ENCODE data around the gene KLHL13. TPM values are rescaled to one million over a fixed set of nuclear protein-coding genes. Genes with fewer than 3 reads are reported as not detected.

The KLHL13 gene
- total RNA-seq, 1 experiment from 2014 or later = 0.64 TPM

DNA sequence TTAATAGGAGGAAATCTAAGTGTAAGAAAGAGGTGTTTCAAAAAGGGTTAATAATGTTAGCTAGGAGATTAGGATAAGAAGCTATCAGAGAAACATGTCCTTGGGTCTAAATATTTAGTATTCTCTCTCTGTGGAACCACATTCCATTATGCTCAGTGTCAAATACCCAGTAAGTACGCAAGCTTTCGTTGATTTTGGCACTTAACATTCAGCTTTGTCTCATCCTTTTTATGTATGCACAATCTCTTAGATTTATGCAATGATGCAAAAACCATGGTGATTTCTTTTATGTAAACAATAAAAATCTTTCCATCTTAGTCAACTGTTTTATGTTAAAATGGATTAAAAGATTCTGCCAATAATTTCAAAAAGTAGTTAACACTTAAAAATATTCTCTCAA is 129.2 kb downstream of the KLHL13 start:
- H3K4me3 Mint-ChIP-seq (ENCODE audit: low read depth, unreplicated experiment) = no peak overlapping the region
- H3K27me3 Mint-ChIP-seq (ENCODE audit: unreplicated experiment) = no peaks in the 10 kb centered on the region
- DNase-seq = no peak
- TF ChIP-seq, protein P1, sequence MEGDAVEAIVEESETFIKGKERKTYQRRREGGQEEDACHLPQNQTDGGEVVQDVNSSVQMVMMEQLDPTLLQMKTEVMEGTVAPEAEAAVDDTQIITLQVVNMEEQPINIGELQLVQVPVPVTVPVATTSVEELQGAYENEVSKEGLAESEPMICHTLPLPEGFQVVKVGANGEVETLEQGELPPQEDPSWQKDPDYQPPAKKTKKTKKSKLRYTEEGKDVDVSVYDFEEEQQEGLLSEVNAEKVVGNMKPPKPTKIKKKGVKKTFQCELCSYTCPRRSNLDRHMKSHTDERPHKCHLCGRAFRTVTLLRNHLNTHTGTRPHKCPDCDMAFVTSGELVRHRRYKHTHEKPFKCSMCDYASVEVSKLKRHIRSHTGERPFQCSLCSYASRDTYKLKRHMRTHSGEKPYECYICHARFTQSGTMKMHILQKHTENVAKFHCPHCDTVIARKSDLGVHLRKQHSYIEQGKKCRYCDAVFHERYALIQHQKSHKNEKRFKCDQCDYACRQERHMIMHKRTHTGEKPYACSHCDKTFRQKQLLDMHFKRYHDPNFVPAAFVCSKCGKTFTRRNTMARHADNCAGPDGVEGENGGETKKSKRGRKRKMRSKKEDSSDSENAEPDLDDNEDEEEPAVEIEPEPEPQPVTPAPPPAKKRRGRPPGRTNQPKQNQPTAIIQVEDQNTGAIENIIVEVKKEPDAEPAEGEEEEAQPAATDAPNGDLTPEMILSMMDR (IDR thresholded peaks at IDR 0.05; ENCODE audit: unreplicated experiment) = no peak
- no peaks in the 10 kb centered on the region for H3K9me3 Mint-ChIP-seq (ENCODE audit: low read depth, unreplicated experiment)
- no TSS peak for BruUV-seq (replicated peaks)
- no peaks in the 10 kb centered on the region for H3K4me1 Mint-ChIP-seq (ENCODE audit: low read depth, unreplicated experiment)
- CTCF ChIA-PET = no interaction called here
- H3K27ac Mint-ChIP-seq (ENCODE audit: unreplicated experiment) = no peak overlapping the region
- H3K36me3 Mint-ChIP-seq (ENCODE audit: insufficient read depth, unreplicated experiment) = peaks cover 5% of the 10 kb centered on the region
- intact Hi-C loops (cut with micrococcal nuclease; ENCODE audit: unreplicated experiment) = no loop called here

DNA sequence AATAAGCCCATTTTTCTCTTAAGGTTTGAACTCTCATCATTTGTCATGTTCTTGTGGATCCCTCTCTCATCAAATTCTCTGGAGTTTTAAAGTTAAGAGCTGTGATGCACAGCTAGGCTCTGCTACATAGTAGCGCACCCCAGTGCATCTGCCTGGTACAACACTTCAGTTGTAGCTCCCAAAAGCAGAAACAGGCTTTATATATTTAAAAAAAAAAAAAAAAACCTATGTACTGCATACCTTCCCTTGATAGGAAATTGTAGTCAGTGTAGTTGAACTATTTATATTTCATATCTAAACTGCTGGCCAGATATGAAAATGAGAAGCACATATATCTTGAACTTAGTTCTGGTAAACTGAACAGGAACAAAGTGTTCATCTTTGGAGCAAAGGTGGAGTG is 131.4 kb downstream of the KLHL13 start:
- H3K27me3 Mint-ChIP-seq (ENCODE audit: unreplicated experiment) = no peaks in the 10 kb centered on the region

DNA sequence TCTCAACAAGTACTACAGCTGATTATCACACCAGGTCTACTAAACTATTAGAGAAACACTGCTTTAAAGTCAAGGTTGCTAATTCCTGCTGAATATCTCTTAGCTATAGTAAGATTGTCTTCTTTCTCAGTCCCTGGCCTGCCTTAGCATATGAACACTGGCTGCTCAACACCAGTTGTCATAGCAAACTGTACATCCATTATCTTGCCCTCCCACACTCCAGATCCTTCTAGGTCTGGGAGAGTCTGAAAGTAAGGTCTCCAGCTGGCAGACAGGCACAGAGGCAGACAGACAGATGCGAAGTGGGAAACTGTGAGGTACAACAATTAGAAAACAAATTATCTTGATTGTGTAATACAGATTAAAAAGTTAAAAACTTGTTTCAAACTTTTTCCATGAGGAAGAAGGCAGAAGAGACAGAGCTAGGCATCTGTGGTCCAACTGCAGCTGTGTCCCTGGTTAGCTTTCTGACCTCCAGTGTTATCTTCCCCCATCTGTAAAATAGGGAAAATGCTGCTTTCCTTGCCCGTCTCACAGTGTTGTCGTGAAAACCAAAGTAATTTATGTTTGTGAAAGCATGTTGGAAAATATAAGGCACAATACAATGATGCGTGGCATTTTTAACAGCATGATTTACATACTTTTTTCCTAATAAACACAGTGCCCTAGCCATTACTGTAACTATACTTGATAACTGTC is 133.8 kb downstream of the KLHL13 start:
- no peaks in the 10 kb centered on the region for H3K36me3 Mint-ChIP-seq (ENCODE audit: insufficient read depth, unreplicated experiment)
- TF ChIP-seq, protein P1 (IDR thresholded peaks at IDR 0.05; ENCODE audit: unreplicated experiment) = no peak
- BruUV-seq (replicated peaks) = no TSS peak
- peaks cover 4% of the 10 kb centered on the region for H3K9me3 Mint-ChIP-seq (ENCODE audit: low read depth, unreplicated experiment)
- H3K27ac Mint-ChIP-seq (ENCODE audit: unreplicated experiment) = no peak overlapping the region
- intact Hi-C loops (cut with micrococcal nuclease; ENCODE audit: unreplicated experiment) = no loop called here
- CTCF ChIA-PET = interaction anchor here (0.7 kb wide), 1 partner anchor 26 kb away, joined by 3 read pairs; no protein-coding TSS in a partner anchor
- H3K4me1 Mint-ChIP-seq (ENCODE audit: low read depth, unreplicated experiment) = no peaks in the 10 kb centered on the region
- no peak overlapping the region for H3K4me3 Mint-ChIP-seq (ENCODE audit: low read depth, unreplicated experiment)
- H3K27me3 Mint-ChIP-seq (ENCODE audit: unreplicated experiment) = no peaks in the 10 kb centered on the region
- DNase-seq = no peak

More for the DNA sequence above, 131.4 kb downstream of the KLHL13 start:
- CTCF ChIA-PET = interaction anchor here (1.0 kb wide), 1 partner anchor 28 kb away, joined by 4 read pairs; no protein-coding TSS in a partner anchor
- TF ChIP-seq, protein P1 (IDR thresholded peaks at IDR 0.05; ENCODE audit: unreplicated experiment) = no peak
- no TSS peak for BruUV-seq (replicated peaks)
- no peak overlapping the region for H3K4me3 Mint-ChIP-seq (ENCODE audit: low read depth, unreplicated experiment)
- no peak overlapping the region for H3K27ac Mint-ChIP-seq (ENCODE audit: unreplicated experiment)
- H3K36me3 Mint-ChIP-seq (ENCODE audit: insufficient read depth, unreplicated experiment) = no peaks in the 10 kb centered on the region
- no peaks in the 10 kb centered on the region for H3K9me3 Mint-ChIP-seq (ENCODE audit: low read depth, unreplicated experiment)
- no peaks in the 10 kb centered on the region for H3K4me1 Mint-ChIP-seq (ENCODE audit: low read depth, unreplicated experiment)
- intact Hi-C loops (cut with micrococcal nuclease; ENCODE audit: unreplicated experiment) = no loop called here
- no peak for DNase-seq

DNA sequence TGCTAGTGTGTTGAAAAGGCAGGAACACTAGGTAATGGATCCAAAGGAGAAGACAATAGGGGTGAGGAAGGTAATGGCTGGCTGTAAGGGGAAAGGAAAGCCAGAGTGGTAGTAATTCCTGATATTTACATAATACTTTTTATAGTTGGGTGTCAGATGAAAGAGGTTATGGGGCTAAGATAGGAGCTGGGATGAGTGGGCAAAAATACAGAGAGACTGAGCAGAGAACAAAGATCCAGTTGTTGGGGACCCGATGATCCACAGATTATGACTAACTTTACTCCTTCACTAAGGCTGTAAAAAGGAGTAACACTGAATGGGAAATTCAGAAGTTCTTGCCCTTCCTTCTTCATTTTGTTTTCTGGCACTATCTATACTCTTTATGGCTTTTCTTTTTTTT is 138.2 kb downstream of the KLHL13 start:
- Mint-ChIP-seq H3K9me3 (ENCODE audit: low read depth, unreplicated experiment) (peaks cover 4% of the 10 kb centered on the region), H3K4me1 (ENCODE audit: low read depth, unreplicated experiment) (no peaks in the 10 kb centered on the region), H3K27ac (ENCODE audit: unreplicated experiment) (no peak overlapping the region), H3K27me3 (ENCODE audit: unreplicated experiment) (no peaks in the 10 kb centered on the region), H3K4me3 (ENCODE audit: low read depth, unreplicated experiment) (no peak overlapping the region), H3K36me3 (ENCODE audit: insufficient read depth, unreplicated experiment) (no peaks in the 10 kb centered on the region)
- intact Hi-C loops (cut with micrococcal nuclease; ENCODE audit: unreplicated experiment) = no loop called here
- no TSS peak for BruUV-seq (replicated peaks)
- DNase-seq = no peak
- TF ChIP-seq, protein P1 (IDR thresholded peaks at IDR 0.05; ENCODE audit: unreplicated experiment) = no peak
- CTCF ChIA-PET = no interaction called here
